NCI-H146 treated with DMSO at 0.1 percent for 48 hours (cell line): Measurements from ENCODE around the gene HHATL.
"Not testable (repeated sequence)": the region's sequence is repeated elsewhere in the genome, so short reads cannot be mapped to it uniquely, and the experiment has no call there.

Experiments
- DNase-seq: peaks from one replicate; lab custom pipeline; 2025; ENCODE audit not compliant: unreplicated experiment; lab: John Stamatoyannopoulos, UW

Gene HHATL

DNA sequence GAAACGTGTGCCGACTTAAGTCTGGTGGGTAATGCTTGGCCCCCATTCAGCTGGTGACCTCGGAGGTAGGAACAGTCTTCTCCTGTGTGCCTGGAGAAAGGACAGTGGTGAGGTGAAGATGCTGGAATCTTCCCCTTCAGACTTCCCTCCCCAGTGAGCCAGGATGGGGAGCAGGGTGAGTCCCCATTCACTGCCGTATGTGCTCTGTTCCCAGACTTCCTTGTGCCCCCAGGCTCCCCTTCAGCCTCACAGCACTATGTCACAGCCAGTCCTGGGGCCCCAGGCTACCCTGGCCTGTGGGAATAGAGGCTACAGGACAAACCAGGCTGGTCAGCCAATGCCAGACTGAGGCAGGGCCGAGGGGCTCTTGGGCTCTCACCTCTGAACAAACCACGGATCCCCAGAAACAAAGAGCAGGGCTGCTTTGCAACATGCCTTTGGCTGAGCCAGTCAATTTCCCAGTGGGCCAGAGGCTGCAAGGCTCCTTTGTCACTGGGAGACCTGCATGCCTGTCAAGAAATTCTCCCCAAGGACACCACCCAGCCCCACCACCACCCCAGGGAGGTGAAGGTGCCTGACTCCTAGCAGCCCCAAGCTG lies 31.8 kb upstream of the HHATL start:
- no peak for DNase-seq

DNA sequence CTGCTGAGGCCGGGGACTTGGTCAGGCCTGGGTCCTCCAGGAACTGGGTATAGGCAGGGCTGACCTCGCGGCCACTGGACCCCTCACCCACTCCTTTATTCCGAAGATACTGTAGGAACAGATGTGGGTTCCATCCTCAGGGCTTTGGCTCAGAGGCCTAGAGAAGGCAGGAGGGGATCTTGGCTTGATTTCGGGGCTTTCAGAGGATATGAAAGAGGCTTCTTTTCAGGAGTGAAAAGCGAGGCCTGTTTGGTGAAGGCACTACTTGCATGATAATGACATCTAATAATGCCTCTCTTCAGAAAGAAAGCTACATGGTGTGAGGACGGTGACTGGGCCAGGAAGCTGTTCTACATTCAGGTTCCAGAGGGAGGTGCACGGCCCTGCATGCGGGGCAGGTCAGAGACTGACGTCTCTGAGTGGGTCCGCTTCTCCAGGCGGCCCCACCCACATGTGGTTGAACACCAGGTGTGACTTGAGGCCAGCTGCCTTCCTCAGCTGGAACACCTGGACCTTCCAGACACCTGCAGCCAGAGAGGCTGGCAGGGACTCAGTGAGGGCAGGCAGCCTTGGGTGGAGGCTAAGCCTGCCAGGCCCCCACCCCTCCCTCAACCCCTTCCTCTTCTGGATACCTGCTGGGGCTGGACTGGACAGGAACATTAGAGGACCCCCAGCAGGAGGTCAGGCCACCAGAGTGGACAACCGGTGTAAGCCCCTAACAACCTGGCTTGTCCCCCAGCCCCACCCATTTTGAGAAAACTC lies 31.1 kb upstream of the HHATL start:
- DNase-seq, result no peak

- DNase-seq, result no peak
Measured at GRCh38 chr3:42732829-42733459, 30.3 kb upstream of the HHATL start.

DNA sequence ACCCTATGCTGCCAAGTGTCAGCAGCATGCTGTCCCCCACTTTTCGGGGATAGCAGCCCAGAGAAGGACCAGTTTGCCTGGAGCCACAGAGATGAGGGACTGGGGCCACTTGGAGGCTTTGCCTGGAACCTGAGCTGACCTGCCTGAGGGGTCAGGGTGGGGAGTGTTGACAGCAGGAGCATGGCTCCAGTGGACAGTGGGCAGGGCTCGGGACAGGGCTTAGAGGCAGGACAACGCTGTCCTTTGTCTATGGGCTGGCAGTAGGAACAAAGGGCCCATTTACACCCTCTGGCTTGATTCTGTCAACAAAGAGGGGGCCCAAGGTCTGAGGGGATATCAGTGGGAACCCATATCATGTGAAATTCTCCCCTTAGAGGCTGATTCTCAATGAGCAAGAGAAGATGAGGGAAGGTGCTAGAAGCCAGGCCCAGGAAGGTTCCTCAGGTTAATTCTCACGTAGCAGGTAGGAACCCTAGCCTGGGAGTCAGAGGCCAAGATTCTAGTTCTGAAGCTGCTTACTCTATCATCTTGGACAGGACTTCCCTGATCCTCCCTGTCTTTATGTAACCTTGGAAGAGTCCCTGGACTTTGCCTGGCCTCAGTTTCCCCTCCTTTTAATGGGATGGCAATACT lies 29.7 kb upstream of the HHATL start:
- DNase-seq, result no peak

- no peak for DNase-seq
Measured at GRCh38 chr3:42731476-42732195, 29.0 kb upstream of the HHATL start.

GRCh38 chr3:42730706-42731420 lies 28.3 kb upstream of the HHATL start:
- DNase-seq, result no peak

DNA sequence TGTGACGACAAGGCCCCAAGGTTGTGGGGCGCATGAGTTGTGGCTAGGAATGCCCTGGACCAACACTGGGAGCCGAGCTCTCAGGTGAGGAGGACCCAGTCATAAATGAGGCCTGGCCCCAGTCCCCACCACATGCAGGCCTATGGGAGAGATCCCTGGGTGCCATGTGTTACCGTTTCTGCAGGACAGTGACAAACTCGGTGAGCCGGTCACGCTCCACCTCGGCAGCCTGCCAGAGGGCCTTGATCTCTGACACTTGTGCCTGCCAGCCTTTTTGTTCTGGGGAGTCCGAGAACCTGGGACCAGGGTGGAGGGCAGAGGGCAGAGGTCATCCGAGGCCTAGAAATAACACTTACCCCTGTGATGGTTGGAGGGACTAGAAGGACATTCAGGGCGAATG lies 27.7 kb upstream of the HHATL start:
- DNase-seq, result no peak

- no peak for DNase-seq
Measured at GRCh38 chr3:42729404-42730145, 27.0 kb upstream of the HHATL start.

GRCh38 chr3:42728668-42729364 lies 26.2 kb upstream of the HHATL start:
- no peak for DNase-seq

DNA sequence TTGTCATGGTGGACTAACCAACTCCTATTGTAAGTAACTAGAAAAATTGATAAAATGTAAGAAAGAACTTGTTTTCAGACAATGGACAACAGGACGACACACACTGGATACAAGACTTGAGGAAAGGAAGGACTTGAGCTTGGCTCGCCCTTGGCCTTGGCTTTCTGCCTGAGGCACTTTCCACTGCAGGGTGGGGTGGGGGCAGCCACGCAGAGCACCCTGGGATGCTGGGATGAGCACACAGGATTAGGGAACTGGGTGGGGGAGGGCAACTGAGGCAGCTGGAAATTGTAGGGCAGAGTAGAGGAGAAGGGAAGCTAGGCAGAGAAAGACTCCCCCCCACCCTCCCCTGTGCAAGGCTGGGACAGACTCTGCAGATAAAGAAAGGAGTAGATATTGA lies 25.5 kb upstream of the HHATL start:
- no peak for DNase-seq

- DNase-seq, result no peak
Measured at GRCh38 chr3:42725454-42725853, 22.9 kb upstream of the HHATL start.

DNA sequence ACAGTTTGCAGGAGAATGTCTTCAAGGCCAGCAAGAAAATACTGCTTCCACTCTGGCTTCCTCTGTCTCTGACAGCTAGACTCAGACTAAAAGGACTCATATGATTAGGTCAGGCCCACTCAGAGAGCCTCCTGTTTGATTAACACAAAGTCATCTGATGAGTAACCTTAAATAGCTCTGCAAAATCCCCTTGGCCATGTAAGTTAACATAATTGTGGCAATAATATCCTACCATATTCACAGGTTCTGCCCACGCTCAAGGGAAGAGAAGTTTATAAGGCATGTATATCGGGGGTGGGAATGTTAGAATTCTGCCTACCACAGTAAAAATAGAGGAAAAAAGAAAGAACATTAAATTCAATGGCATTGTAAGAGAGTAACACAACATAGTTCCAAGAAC lies 20.6 kb upstream of the HHATL start:
- no peak for DNase-seq

- DNase-seq, result not testable (repeated sequence)
Measured at GRCh38 chr3:42722442-42722841, 19.8 kb upstream of the HHATL start.

DNA sequence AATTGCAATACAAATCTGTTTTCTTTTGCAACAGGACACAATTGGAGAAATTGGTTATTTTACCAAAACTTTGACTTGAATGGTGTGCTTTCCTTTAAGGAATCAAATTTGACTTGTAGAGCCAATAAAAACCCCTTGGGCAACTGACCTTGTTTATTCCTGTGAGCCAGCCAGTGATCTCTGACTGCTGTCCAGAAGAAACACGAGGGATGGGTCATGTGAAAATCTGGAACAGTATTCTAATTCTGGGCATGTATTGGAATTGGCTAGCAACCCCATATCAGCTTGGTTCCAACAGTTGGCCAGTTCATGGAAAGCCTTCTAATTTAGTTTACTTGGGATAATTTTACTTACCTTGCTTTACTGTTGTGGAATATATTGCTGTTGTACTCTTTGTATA lies 19.1 kb upstream of the HHATL start:
- DNase-seq, result no peak

DNA sequence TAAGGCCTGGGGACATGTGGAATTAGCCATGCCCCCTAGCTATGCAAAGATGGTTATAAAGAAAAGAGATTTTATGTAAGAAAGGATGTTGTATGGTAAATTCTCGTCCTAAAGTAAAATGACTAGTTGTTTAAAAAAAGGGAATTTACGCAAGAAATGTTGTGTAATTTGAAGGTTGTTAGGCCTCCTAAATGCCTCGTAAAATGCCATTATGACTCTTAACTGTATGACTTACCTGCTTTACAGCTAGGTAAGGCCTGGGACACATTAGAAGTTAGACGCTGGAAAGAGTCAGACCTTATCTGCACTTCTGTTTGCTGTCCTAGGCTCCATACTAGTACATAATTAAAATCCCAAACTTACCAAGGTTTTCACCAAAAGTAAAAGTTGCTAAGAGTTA lies 17.5 kb upstream of the HHATL start:
- DNase-seq, result no peak

GRCh38 chr3:42719002-42719401 lies 16.4 kb upstream of the HHATL start:
- DNase-seq, result no peak

GRCh38 chr3:42718338-42718737 lies 15.7 kb upstream of the HHATL start:
- DNase-seq, result no peak

GRCh38 chr3:42717306-42717705 lies 14.7 kb upstream of the HHATL start:
- no peak for DNase-seq

- DNase-seq, result no peak
Measured at GRCh38 chr3:42714171-42714852, 11.7 kb upstream of the HHATL start.
